BLaER1 (cell line): ENCODE data around the gene RANBP17.
A peak's percentile ranks its signal among the peaks of the same experiment; 100 is the strongest.

ENCODE experiments used
- H3K27ac ChIP-seq: shearing (Covaris generic); formaldehyde crosslinking; 2 replicates; pipeline ENCODE4 v1.8.1; 2022
- H3K27me3 ChIP-seq: shearing (Covaris generic); formaldehyde crosslinking; 2 replicates; pipeline ENCODE4 v1.8.1; 2022
- H3K36me3 ChIP-seq: shearing (Covaris generic); formaldehyde crosslinking; 2 replicates; pipeline ENCODE4 v1.8.1; 2022
- H3K4me1 ChIP-seq: shearing (Covaris generic); formaldehyde crosslinking; 2 replicates; pipeline ENCODE4 v1.8.1; 2022
- H3K4me2 ChIP-seq: shearing (Covaris generic); formaldehyde crosslinking; 2 replicates; pipeline ENCODE4 v1.8.1; 2022
- H3K4me3 ChIP-seq: shearing (Covaris generic); formaldehyde crosslinking; 2 replicates; pipeline ENCODE4 v1.8.1; 2022
- H3K9ac ChIP-seq: shearing (Covaris generic); formaldehyde crosslinking; 2 replicates; pipeline ENCODE4 v1.8.1; 2022
- H3K9me3 ChIP-seq: shearing (Covaris generic); formaldehyde crosslinking; 2 replicates; pipeline ENCODE4 v1.8.1; 2022
- H4K20me1 ChIP-seq: shearing (Covaris generic); formaldehyde crosslinking; 2 replicates; pipeline ENCODE4 v1.8.1; 2022
- Cebpa-rat ChIP-seq: shearing (Covaris generic); IDR thresholded peaks from 2 replicates; pipeline ENCODE4 v1.8.1; 2022

The RANBP17 gene

DNA sequence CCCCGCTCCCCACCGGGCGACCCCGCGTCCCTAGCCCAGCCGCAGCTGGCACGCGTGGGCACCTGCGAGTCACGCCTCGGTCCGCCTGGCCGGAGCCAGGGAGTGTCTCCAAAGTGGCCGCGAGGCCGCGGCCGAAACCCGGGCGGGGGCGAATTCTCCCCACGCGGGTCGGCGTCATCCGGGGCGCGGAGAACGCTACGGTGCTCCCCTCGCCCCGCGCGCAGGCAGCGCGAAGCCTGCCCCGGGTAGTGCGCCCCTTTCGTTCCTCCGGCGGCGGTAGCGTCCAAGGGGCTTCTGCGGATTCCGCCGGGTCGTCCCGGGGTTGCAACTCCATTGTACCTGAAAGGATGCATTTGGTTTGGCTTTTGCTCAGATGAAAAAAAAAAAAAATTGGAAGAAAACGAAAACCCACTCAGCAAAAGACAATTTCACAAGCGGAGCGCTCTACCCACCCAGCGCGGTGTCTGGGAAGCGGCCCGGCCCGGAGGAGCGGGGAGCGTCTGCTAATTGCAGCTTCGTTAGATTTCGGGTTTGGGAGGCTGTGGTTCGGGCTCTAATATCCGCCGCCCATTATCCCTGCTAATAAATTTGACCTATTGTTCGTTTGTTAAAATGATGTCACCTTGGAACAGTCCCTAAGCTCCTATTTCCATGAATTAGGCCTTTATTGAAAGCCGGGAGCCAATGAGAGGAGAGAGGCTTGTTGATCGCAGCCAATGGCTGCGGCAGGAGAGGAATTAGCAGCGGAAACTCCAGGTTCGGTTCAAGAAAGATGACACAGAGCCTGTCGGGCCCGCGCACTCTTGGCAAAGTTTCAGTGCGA, 446.8 kb downstream of the RANBP17 start, which contains the start of gene TLX3:
Gene TLX3 (plus strand): TSS at position 796 of the 823 bp plus-strand sequence. CDS start 118 bp downstream, outside the sequence.
- H3K9ac ChIP-seq: no peak within 1 kb of the TSS
- no peaks in the 10 kb centered on the region for H3K36me3 ChIP-seq
- TF ChIP-seq Cebpa-rat: no peak
- peaks cover 66% of the 10 kb centered on the region for H3K9me3 ChIP-seq
- H3K4me2 ChIP-seq: no peak within 1 kb of the TSS
- no peaks in the 10 kb centered on the region for H3K4me1 ChIP-seq
- H3K4me3 ChIP-seq: 0 out of 2 replicates have a peak within 1 kb of the TSS, but pooled peaks have one; percentile 22
- no peak within 1 kb of the TSS for H3K27ac ChIP-seq
- H3K27me3 ChIP-seq: peaks cover 41% of the 10 kb centered on the region
- no peaks in the 10 kb centered on the region for H4K20me1 ChIP-seq

DNA sequence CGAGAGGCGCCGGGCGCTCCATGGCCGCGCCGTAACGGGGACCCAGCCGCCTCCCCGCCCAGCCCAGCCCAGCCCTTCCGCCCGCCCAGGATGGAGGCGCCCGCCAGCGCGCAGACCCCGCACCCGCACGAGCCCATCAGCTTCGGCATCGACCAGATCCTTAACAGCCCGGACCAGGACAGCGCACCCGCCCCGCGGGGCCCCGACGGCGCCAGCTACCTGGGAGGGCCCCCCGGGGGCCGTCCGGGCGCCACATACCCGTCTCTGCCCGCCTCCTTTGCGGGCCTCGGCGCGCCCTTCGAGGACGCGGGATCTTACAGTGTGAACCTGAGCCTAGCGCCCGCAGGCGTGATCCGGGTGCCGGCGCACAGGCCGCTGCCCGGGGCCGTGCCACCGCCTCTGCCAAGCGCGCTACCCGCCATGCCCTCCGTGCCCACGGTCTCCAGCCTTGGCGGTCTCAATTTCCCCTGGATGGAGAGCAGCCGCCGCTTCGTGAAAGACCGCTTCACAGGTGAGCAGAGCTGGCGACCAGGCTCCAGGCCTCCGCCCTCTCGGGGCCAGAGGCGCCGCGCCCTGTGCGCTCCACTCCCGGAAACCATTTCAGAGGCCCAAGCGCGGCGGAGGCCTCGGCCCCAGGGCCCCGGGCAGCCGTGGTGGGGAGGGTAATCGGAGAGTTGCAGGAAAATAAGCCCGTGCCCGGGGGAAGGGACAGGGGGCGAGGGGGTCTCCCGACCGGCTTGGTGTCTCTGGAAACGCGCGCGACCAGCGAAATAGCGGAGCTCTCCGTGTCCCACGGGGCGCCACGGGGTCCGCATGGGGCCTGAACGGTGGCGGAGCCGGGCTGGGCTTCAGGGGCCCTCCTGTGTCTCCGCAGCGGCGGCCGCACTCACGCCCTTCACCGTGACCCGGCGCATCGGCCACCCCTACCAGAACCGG, 447.7 kb downstream of the RANBP17 start:
- Histone ChIP-seq H3K9ac (no peak overlapping the region), H3K36me3 (no peaks in the 10 kb centered on the region), H3K9me3 (peaks cover 75% of the 10 kb centered on the region), H4K20me1 (no peaks in the 10 kb centered on the region), H3K4me1 (no peaks in the 10 kb centered on the region), H3K27me3 (peaks cover 50% of the 10 kb centered on the region), H3K4me3 (0 out of 2 replicates have a peak overlapping the region, but pooled peaks have one; percentile 22), H3K27ac (no peak overlapping the region), H3K4me2 (no peak overlapping the region)
- TF ChIP-seq Cebpa-rat: no peak

DNA sequence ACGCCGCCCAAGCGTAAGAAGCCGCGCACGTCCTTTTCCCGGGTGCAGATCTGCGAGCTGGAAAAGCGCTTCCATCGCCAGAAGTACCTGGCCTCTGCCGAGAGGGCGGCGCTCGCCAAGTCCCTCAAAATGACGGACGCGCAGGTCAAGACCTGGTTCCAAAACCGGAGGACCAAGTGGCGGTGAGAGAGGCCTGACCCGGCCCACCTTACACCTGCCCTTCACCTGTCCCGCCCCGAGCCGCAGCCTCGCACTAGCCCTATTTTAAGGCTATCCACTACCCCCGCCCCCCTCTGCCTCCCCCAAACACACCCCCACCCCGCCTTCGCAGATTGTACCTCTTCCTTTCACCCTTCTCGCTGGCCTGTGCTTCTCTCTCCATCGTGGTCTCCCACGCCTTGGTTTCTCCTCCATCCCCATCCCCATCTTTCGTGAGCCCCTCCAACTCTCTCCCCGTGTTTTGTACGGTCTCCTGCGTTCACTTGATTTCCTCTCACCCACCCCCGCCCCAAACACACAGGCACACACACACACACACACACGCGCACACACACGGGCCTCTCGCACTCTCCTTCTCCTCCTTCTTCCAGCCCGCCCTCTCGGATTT, 448.5 kb downstream of the RANBP17 start:
- no peaks in the 10 kb centered on the region for H3K36me3 ChIP-seq
- peaks cover 58% of the 10 kb centered on the region for H3K27me3 ChIP-seq
- no peaks in the 10 kb centered on the region for H3K4me1 ChIP-seq
- H3K4me2 ChIP-seq: no peak overlapping the region
- H3K27ac ChIP-seq: no peak overlapping the region
- H3K4me3 ChIP-seq: 0 out of 2 replicates have a peak overlapping the region, but pooled peaks have one; percentile 22
- H3K9me3 ChIP-seq: peaks cover 83% of the 10 kb centered on the region
- no peak for TF ChIP-seq Cebpa-rat
- H4K20me1 ChIP-seq: no peaks in the 10 kb centered on the region
- H3K9ac ChIP-seq: no peak overlapping the region

DNA sequence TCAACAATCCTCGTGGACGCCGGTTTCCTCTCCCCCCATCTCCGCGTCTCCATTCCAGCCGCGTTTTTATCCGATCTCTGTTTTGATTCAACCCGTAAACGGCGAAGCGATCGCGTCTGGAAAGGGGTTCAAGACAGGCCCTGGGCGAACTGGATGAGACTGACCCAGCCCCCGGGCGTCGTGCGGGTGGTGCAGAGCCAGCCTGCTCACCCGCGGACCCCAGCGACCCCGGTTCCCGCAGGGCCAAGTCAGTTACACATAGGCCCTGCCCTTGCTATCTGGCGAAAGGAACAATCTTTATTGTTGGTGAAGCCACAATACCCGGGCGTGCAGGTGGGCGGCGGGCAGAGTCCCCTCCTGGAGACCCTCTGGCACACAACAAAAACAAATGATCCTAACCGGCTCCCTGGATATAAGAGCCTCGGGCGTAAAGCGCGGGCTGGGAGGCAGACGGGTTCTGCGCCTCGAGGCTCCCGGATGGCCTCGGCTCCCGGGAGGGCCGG, 449.1 kb downstream of the RANBP17 start:
- peaks cover 88% of the 10 kb centered on the region for H3K9me3 ChIP-seq
- H3K4me1 ChIP-seq: no peaks in the 10 kb centered on the region
- no peaks in the 10 kb centered on the region for H3K36me3 ChIP-seq
- peaks cover 63% of the 10 kb centered on the region for H3K27me3 ChIP-seq
- H3K9ac ChIP-seq: no peak overlapping the region
- TF ChIP-seq Cebpa-rat: no peak
- H3K4me2 ChIP-seq: no peak overlapping the region
- no peak overlapping the region for H3K27ac ChIP-seq
- H4K20me1 ChIP-seq: no peaks in the 10 kb centered on the region
- H3K4me3 ChIP-seq: peak overlapping the region; percentile 33; the same call in 1 of the 2 replicates

DNA sequence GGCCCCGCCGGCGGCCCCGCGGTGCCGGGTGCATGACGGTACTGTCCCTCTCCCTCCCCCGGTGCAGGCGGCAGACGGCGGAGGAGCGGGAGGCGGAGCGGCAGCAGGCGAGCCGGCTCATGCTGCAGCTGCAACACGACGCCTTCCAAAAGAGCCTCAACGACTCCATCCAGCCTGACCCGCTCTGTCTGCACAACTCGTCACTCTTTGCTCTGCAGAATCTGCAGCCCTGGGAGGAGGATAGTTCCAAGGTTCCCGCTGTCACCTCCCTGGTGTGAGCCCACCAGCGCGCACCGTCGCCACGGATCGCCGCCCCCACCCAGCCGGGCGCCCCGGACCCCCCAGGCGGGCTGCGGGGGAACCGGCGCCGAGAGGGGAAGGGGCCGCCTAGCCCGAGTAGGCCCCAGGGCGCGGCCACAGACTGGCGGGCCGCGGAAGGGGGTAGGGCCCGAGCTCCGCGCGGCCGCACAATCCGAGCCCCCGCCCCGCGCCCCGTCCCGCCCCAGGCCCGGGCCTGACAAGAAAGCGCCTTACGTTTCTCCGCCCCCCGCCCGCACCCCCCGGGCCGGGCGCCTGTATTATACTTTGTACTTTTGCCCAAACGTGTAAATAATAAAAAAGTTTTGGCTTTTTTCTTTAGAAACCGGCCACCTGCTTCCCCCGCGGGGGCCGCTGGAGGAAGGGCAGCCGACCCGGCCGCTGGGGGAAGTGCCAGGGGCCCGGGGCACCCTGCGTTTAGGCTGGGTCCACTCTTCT, 449.7 kb downstream of the RANBP17 start:
- Histone ChIP-seq H4K20me1 (no peaks in the 10 kb centered on the region), H3K36me3 (no peaks in the 10 kb centered on the region), H3K4me1 (no peaks in the 10 kb centered on the region), H3K4me2 (no peak overlapping the region), H3K9me3 (peaks cover 94% of the 10 kb centered on the region), H3K9ac (no peak overlapping the region), H3K27me3 (peaks cover 64% of the 10 kb centered on the region), H3K27ac (no peak overlapping the region), H3K4me3 (peak overlapping the region; percentile 39; the same call in 1 of the 2 replicates)
- TF ChIP-seq Cebpa-rat: no peak

DNA sequence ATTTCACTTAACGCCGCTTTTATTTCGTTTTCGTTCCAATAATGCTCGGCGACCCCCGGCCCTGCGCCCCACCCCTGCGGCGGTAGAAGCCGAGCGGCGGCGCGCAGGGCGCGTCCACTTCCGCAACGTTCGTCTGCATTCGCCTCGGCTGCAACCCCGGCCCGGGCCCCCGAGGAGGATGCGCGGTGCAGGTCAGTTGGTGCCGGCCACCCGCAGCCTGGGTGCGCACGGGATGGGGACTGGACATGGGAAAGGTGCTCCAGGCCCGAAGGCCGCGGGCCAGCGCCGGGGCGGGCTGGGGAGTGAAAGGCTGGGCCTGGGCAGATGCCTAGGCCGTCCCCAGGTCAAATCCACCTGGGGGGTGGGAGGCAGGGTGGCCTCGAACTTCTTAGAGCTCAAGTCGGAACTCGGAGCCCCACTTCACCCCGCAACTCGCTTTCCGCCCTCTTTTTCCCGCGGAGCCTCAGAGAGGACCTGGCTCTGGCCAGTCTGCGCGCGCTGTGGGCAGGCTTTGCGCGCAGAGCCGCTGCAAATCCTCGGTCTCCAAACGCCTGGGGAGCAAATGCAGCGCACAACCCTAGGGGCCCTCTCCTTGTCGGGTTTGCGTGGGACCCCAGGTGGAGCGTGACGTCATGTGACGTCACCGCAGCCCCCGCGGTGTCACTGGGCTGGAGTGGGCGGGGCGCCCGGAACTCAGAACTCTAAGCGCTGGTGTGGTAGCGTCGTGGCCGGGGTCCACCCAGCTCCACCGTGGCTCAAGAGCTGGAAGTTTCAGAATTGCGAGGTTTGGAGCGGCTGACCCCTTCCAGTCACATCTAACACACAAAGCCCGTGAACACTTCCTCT, 450.5 kb downstream of the RANBP17 start:
- peak overlapping the region; percentile 39; the same call in 1 of the 2 replicates for H3K4me3 ChIP-seq
- no peaks in the 10 kb centered on the region for H4K20me1 ChIP-seq
- no peak overlapping the region for H3K4me2 ChIP-seq
- TF ChIP-seq Cebpa-rat: no peak
- H3K9me3 ChIP-seq: peaks cover 100% of the 10 kb centered on the region
- H3K4me1 ChIP-seq: no peaks in the 10 kb centered on the region
- H3K9ac ChIP-seq: no peak overlapping the region
- peaks cover 67% of the 10 kb centered on the region for H3K27me3 ChIP-seq
- no peak overlapping the region for H3K27ac ChIP-seq
- no peaks in the 10 kb centered on the region for H3K36me3 ChIP-seq

DNA sequence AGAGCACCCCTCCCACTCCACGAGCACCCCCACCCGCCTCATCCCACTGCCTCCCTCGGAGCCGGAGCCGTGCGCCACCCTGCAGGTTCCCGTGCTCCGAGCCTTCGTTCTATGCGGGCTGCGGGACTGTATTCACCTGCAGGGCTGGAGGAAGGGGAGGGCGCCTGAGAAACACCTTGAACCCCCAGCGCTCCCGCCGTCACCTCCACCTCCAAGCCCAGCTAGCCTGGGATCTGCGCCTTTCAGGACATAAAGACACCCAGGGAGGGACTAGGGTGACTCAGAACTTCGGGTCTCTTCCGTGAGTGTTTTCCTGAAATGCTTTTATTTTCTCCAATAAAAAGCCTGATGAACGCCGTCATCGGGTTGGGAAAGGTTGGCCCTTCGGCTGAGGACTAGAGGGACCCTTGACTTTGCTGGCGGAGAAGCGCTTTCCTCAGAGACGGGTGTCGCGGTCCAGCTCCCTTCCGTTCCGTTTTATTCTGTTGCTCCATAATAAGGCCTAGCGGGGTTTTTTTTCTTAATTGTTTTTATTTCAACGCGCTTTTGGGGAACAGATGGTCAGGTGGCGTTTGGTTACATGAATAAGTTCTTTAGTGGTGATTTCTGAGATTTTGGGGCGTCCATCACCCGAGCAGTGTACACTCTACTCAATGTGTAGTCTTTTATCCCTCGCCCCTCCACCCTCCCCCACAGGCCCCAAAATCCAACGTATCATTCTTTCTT, 451.8 kb downstream of the RANBP17 start:
- Histone ChIP-seq H3K4me3 (no peak overlapping the region), H3K4me1 (no peaks in the 10 kb centered on the region), H3K4me2 (no peak overlapping the region), H4K20me1 (no peaks in the 10 kb centered on the region), H3K36me3 (no peaks in the 10 kb centered on the region), H3K27me3 (peaks cover 72% of the 10 kb centered on the region), H3K9me3 (peaks cover 88% of the 10 kb centered on the region), H3K27ac (no peak overlapping the region), H3K9ac (no peak overlapping the region)
- no peak for TF ChIP-seq Cebpa-rat
